OCI-LY3 (cell line): ENCODE data around the gene LONP1.
"Not testable (repeated sequence)": the region's sequence is repeated elsewhere in the genome, so short reads cannot be mapped to it uniquely, and the experiment has no call there.

Experiments
- H2AFZ ChIP-seq: fragments of 200-600, 300-600 bp; shearing (Covaris generic); 2 replicates; pipeline ENCODE4 v1.6.0; 2014; ENCODE audit warnings: antibody characterized with exemption, low read depth, low read length
- H3K27ac ChIP-seq: fragments of 200-600, 300-600 bp; sonication (generic); 2 replicates; pipeline ENCODE4 v1.5.1; 2014; ENCODE audit warnings: mild to moderate bottlenecking, low read length, moderate library complexity, mixed read lengths
- H3K27me3 ChIP-seq: fragments of 200-600, 300-600 bp; sonication (generic); 2 replicates; pipeline ENCODE4 v1.6.1; 2014; ENCODE audit warnings: low read depth, low read length, mixed read lengths
- H3K36me3 ChIP-seq: fragments of 200-600, 300-600 bp; sonication (generic); replicated peaks from 2 replicates; pipeline ENCODE3; 2014; ENCODE audit warnings: low read depth, low read length, mixed read lengths
- H3K4me1 ChIP-seq: fragments of 300-600, 200-600 bp; sonication (generic); 2 replicates; pipeline ENCODE4 v1.6.1; 2014; ENCODE audit warnings: low read length, mixed read lengths
- H3K4me2 ChIP-seq: fragments of 200-600, 300-600 bp; sonication (generic); 2 replicates; pipeline ENCODE4 v1.6.1; 2014; ENCODE audit warnings: low read length, mixed read lengths
- H3K4me3 ChIP-seq: fragments of 300-600, 200-600 bp; sonication (generic); 2 replicates; pipeline ENCODE4 v1.5.1; 2014; ENCODE audit warnings: antibody characterized with exemption, mild to moderate bottlenecking, low read length, moderate library complexity
- H3K79me2 ChIP-seq: fragments of 300-600, 200-600 bp; shearing (Covaris generic); 2 replicates; pipeline ENCODE4 v1.6.1; 2014; ENCODE audit warnings: mild to moderate bottlenecking, low read length, mixed read lengths
- H3K9ac ChIP-seq: fragments of 300-600, 200-600 bp; shearing (Covaris generic); 2 replicates; pipeline ENCODE4 v1.6.0; 2014; ENCODE audit warnings: mild to moderate bottlenecking, low read length, moderate library complexity
- H3K9me3 ChIP-seq: fragments of 200-600, 300-600 bp; shearing (Covaris generic); 2 replicates; pipeline ENCODE4 v1.6.1; 2014; ENCODE audit warnings: low read length, mixed read lengths; ENCODE audit not compliant: insufficient read depth
- H4K20me1 ChIP-seq: fragments of 200-600, 300-600 bp; sonication (generic); 2 replicates; pipeline ENCODE4 v1.6.1; 2016; ENCODE audit warnings: low read length, mixed read lengths; ENCODE audit not compliant: insufficient read depth
- CTCF ChIP-seq: fragments of 200-600, 300-600 bp; sonication (generic); IDR thresholded peaks from 2 replicates; pipeline ENCODE4 v1.5.1; 2014; ENCODE audit warnings: antibody characterized with exemption, low read length, low read depth
- EZH2phosphoT487 ChIP-seq: fragments of 200-600 bp; shearing (Covaris generic); IDR thresholded peaks from 2 replicates; pipeline ENCODE4 v1.6.1; 2018; ENCODE audit warnings: antibody characterized with exemption, mixed run types, low read depth

The LONP1 gene

DNA sequence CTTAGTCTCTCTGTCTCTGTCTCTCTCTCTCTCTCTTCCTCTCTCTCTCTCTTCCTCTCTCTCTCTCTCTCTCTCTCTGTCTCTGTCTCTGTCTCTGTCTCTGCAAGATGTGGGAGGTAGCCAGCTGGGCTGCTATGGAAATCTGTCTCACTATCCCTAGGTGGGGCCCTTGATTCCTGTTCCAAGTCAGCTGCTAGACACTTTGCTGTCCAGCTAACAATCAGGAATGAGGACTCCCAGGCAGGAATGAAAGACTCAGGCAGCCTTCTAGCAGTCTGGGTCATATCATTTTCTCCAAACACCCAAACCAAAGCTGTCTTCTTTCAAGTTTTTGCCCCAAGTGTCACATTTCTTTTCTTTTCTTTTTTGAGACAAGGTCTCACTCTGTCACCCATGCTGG lies 23.7 kb upstream of the LONP1 start:
- Histone ChIP-seq H3K36me3 (no peaks in the 10 kb centered on the region), H3K79me2 (no peaks in the 10 kb centered on the region), H3K4me2 (no peak overlapping the region), H3K9me3 (no peaks in the 10 kb centered on the region), H4K20me1 (no peaks in the 10 kb centered on the region), H3K4me1 (no peaks in the 10 kb centered on the region), H3K27me3 (peaks cover 10% of the 10 kb centered on the region; the same call in 1 of the 2 replicates), H2AFZ (no peak overlapping the region), H3K4me3 (no peak overlapping the region), H3K9ac (no peak overlapping the region), H3K27ac (no peak overlapping the region)
- no peak for TF ChIP-seq CTCF

- no peak overlapping the region for H3K4me3 ChIP-seq
- no peaks in the 10 kb centered on the region for H3K79me2 ChIP-seq
- H2AFZ ChIP-seq: no peak overlapping the region
- H3K27me3 ChIP-seq: peaks cover 7% of the 10 kb centered on the region; the same call in 1 of the 2 replicates
- H3K9me3 ChIP-seq: no peaks in the 10 kb centered on the region
- H3K9ac ChIP-seq: no peak overlapping the region
- no peak for TF ChIP-seq CTCF
- TF ChIP-seq EZH2phosphoT487: no peak
- H3K4me1 ChIP-seq: no peaks in the 10 kb centered on the region
- H3K4me2 ChIP-seq: no peak overlapping the region
- H4K20me1 ChIP-seq: no peaks in the 10 kb centered on the region
- no peaks in the 10 kb centered on the region for H3K36me3 ChIP-seq
- H3K27ac ChIP-seq: no peak overlapping the region
These were observed 22.1 kb upstream of the LONP1 start for GRCh38 chr19:5742051-5742450.

DNA sequence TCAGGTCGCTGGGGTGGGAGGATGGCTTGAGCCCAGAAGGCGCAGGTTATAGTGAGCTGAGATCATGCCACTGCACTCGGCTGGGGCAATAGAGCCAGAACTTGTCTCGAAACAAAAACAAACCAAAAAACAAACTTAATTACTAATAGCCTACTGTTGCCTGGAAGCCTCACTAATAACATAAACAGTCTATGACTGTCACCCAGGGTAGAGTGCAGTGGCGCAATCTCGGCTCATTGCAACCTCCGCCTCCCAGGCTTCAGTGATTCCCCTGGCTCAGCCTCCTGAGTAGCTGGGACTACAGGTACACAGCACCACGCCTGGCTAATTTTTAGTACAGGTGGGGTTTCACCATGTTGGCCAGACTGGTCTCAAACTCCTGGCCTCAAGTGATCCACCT lies 18.5 kb upstream of the LONP1 start:
- TF ChIP-seq EZH2phosphoT487 (no peak), CTCF (no peak)
- Histone ChIP-seq H3K4me1 (no peaks in the 10 kb centered on the region), H3K4me2 (no peak overlapping the region), H3K36me3 (no peaks in the 10 kb centered on the region), H4K20me1 (no peaks in the 10 kb centered on the region), H3K27me3 (peaks cover 4% of the 10 kb centered on the region; the same call in 1 of the 2 replicates), H3K9ac (no peak overlapping the region), H3K9me3 (no peaks in the 10 kb centered on the region), H3K4me3 (no peak overlapping the region), H3K79me2 (no peaks in the 10 kb centered on the region), H2AFZ (no peak overlapping the region), H3K27ac (no peak overlapping the region)

GRCh38 chr19:5733172-5733571 lies 13.2 kb upstream of the LONP1 start:
- H3K79me2 ChIP-seq, H3K4me3 ChIP-seq, H2AFZ ChIP-seq, H3K9ac ChIP-seq, H3K36me3 ChIP-seq, H3K4me1 ChIP-seq, H4K20me1 ChIP-seq, H3K27me3 ChIP-seq, H3K9me3 ChIP-seq, H3K27ac ChIP-seq, H3K4me2 ChIP-seq: not testable (repeated sequence)
